NCI-H2227 (cell line): Measurements from ENCODE around the gene TUBA3D.
"Not testable (repeated sequence)": the region's sequence is repeated elsewhere in the genome, so short reads cannot be mapped to it uniquely, and the experiment has no call there.

Source experiments
- DNase-seq: peaks from one replicate; lab custom pipeline; 2025; ENCODE audit not compliant: unreplicated experiment; lab: John Stamatoyannopoulos, UW

The TUBA3D gene

DNA sequence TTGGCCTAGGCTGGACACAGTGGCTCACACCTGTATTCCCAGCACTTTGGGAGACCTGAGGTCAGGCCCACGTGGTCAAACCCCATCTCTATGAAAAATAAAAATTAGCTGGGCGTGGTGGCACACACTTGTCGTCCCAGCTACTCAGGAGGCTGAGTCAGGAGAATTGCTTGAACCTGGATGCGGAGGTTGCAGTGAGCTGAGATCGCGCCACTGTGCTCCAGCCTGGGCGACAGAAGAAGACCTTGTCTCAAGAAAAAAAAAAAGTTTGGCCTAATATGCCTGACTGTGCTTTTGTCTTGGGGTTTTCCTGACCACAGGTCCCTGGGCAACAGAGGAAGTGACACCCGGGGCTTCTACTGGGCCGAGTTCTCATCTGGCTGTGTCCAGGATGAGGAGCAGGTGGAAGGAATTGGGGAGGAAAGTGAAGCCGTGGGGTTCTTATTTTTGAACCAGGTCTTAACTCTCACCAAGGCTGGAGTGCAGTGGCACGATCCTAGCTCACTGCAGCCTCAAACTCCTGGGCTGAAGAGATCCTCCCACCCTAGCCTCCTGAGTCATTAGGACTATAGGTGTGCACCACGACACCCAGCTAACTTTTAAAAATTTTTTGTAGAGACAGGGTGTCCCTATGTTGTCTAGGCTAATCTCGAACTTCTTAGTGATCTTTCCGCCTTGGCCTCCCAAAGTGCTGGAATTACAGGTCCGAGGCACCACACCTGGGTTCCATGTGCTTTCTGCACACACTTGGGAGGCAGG, 38.7 kb downstream of the TUBA3D start:
- DNase-seq, result not testable (repeated sequence)

DNA sequence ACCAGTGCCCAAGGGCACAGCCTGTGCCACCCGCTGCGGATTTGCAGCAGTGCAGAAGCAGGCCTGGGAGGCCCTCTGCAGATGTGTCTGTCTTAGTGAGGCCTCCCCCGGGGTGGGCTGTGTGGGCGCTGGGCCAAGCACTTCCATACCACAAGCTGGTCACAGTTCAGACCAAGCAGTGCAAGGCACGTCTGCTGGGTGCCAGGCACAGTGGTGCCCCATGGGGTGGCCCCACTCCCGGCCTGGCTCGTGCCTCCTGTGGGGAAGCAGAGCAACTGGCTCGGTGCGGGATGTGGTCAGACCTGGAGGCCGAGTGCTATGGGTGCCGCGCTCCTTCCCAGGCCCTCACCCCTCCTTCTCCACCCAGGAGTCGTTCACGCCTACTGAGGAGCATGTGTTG, 39.3 kb downstream of the TUBA3D start:
- not testable (repeated sequence) for DNase-seq

DNA sequence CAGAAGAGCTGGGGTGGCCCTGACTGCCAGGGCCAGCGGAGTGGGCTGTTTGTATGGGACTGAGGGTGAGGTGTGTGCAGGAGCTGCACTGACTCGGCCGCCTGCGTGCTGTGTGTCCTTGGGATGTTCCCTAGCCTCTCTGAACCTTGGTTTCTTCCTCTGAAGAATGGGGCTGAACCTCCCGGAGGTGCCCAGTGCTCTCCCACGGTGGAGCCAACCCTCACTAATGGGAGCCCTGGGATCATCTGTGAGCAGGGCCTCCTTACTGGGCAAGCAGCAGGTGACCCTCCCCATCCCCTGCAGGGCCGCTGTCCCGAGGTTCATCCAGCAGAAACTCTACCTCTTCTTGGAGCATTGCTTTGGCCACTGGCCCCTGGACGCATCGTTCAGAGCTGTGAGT, 40.1 kb downstream of the TUBA3D start:
- DNase-seq, result no peak

DNA sequence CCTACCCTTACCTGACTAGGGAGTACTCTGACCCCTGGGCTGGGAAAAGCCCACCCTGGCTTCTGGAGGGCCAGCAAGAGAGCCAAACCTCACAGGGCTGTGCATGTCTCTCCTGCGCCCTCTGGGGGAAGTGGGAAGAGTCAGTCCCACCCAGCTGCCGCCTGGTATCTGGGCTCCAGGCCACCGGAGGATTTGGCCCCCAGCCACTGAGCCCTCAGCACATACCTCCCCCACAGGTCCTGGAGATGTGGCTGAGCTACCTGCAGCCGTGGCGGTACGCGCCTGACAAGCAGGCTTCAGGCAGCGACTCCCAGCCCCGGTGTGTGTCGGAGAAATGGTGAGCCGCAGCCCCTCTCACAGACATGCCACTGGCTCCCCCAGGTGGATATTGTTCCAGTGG, 40.7 kb downstream of the TUBA3D start:
- peak; percentile 16 for DNase-seq

DNA sequence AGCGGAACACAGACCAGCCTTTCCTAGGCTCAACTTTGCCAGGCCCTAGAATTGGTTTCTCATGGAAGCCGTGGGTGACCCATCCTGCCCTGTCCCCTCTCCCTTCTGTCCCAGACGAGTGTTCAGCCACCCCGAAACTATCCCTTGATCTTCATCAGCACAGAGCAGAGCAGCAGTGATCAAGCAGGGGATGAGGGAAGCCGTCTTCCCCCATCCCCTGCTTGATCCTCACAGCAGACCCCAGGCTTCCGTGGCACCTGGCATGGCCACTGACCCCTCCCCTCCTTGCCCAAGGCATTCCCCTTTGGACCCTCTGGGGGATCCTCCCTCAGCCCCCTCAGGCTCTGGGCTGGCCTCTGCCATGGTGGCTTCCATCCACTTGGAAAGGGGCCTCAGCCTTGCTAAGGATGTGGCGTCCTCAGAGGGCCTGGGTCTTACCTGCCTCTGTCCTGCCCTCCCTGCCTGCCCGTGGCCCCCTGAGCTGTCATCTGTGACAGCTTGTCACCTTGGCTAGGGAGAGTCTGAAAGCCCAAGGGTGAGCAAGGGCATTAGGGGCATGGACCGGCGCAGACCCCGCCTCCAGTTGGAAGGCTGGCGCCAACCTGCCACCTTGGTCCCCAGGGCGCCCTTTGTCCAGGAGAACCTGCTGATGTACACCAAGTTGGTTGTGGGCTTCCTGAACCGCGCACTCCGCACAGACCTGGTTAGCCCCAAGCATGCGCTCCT, 41.4 kb downstream of the TUBA3D start:
- no peak for DNase-seq

DNA sequence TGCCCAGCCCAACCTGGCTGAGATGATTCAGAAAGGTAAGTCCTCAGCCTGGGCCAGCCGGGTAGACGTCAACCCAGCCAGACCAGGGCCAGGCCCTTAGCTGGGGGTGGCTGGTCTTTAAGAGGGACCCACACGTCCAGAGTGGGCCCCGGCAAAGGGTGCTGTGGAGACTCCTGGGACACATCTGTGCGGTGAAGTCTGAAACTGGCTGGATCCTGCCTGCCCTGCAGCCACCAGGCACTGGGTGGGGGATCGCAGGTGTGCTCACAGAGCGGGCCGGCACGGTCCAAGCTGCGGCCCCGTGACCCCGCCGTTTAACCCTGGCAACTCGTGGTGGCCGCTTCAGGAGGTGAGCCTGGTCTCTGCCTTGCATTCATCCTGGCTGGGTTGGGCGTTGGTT, 41.9 kb downstream of the TUBA3D start:
- not testable (repeated sequence) for DNase-seq

DNA sequence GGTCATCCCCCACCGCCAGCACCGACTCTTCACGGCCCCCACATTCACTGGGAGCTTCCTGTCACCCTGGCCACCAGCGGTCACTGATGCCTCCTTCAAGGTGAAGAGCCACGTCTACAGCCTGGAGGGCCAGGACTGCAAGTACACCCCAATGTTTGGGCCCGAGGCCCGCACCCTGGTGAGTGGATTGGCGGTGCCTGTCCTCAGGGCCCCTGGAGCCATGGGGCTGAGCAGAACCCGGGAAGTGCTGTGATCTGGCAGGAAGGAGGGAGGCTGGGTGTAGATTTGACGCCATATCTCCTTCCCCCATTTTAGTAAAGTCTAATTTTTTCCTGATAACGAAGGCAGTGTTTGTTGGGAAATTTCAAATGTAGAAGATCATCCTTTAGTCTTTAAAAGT, 42.6 kb downstream of the TUBA3D start:
- not testable (repeated sequence) for DNase-seq

DNA sequence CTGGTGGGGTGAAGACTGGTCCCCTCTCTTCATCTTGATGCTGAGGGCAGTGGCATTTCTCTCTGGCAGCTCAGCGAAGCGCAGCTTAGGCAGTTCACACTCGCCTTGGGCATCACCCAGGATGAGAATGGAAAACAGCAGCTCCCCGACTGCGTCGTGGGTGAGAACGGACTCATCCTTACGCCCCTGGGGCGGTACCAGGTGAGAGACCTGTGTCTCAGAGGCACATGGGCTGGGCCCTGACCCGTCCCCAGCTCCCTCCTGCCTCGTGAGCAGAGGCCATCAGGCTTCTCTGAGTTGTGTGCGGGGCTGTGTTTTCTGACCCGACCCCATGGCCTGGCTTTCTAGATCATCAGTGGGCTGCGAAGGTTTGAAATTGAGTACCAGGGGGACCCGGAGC, 43.5 kb downstream of the TUBA3D start:
- no peak for DNase-seq

DNA sequence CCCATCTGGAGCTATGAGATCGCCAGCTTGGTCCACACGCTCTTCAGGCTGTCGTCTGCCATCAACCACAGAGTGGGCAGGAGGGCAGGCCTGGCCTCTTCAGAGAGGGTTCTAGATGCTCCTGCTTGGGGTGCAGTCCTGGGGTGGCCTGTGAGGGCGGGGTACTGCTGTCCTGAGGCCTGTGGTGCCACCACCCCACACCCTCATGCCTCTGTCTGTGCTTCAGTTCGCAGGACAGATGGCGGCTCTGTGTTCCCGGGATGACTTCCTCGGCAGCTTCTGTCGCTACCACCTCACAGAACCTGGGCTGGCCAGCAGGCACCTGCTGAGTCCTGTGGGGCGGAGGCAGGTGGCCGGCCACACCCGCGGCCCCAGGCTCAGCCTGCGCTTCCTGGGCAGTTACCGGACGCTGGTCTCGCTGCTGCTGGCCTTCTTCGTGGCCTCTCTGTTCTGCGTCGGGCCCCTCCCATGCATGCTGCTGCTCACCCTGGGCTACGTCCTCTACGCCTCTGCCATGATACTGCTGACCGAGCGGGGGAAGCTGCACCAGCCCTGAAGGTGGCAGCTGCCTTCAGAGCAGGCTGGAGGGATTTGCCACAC, 44.1 kb downstream of the TUBA3D start:
- not testable (repeated sequence) for DNase-seq

DNA sequence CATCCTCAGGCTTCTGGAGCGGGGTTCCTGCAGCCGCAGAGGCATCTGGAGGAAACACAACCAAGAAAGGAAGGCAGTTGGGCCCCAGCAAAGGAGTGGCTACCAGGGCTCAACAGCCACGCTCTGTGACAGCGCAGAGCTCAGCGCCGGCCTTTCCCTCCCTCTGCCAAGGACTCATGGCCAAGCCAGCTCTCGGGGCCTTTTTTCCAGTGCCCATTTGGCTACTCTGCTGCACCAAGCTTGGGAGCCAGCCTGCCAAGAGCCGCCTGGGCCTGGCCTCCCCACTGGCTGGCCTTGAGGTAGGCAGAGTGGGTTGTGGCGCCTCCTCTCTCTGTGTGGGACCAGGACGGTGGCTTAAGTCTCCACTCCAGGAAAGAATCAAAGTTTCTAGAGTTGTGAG, 44.6 kb downstream of the TUBA3D start:
- DNase-seq, result no peak

DNA sequence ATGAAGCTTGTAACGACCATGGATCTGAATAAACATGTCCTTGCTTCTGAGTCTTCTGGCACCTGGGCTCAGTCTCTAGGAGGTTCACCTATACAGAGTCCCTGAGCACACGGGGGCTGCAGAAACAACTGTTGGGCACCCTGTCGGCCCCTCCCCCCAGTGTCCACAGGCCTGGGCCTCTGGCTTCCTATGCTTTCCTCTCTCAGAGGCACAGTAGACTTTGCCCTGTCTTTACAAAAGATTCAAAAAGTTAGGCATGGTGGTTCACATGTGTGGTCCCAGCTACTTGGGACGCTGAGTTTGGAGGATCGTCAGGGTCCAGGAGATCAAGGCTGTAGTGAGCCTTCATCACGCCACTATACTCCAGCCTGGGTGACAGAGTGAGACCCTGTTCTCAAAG, 45.6 kb downstream of the TUBA3D start:
- not testable (repeated sequence) for DNase-seq

DNA sequence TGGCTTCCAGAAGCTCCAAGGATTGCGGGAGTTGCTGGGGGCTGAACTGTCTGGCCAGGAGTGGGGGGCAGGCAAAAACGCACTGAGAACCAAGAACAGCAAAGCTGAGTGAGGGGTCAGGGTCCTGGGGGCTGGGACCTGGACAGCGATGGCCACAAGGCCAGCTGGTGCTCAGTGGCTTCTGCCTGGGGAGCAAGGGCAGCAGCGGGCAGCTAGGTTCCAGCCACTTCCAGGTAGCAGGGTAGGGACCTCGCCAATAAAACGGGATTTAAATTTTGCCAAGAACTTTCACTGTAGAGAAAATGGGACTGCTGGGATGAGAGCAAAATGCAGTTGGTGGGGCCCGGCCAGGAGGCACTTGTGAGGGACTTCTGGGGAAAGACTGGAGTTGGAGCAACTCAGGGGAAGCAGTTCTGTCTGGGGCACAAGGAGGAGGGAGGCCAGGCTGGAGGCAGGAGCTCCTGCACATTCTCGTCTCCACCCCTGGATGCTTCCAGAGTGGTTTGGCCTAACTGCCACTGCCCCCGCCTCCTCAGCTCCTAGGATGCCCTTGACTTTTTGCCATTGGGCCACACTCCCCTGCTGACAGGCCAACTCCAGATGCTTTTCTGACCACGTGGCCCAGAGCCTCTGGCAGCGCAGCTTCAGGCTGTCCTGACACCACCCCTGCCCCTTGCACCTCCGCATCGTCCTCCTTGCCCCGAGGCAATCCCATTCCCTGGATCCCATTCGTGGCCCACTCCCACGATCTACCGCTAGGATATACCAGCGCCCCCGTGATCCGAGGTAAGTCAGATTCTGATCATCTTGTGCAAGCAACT, 46.3 kb downstream of the TUBA3D start:
- no peak for DNase-seq

DNA sequence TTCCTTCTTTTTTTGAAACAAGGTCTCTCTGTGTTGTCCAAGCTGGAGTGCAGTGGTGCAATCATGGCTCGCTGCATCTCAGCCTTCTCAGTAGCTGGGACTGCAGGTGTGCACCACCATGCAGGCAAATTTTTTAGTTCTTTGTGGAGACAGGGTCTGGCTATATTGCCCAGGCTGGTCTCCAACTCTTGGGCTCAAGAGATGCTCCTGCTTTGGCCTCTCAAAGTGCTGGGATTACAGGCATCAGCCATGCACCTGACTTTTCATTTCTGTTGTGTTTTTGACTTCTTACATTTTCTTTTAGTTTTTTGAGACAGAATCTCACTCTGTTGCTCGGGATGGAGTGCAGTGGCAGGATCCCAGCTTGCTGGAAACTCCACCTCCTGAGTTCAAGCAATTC, 49.3 kb downstream of the TUBA3D start:
- not testable (repeated sequence) for DNase-seq

DNA sequence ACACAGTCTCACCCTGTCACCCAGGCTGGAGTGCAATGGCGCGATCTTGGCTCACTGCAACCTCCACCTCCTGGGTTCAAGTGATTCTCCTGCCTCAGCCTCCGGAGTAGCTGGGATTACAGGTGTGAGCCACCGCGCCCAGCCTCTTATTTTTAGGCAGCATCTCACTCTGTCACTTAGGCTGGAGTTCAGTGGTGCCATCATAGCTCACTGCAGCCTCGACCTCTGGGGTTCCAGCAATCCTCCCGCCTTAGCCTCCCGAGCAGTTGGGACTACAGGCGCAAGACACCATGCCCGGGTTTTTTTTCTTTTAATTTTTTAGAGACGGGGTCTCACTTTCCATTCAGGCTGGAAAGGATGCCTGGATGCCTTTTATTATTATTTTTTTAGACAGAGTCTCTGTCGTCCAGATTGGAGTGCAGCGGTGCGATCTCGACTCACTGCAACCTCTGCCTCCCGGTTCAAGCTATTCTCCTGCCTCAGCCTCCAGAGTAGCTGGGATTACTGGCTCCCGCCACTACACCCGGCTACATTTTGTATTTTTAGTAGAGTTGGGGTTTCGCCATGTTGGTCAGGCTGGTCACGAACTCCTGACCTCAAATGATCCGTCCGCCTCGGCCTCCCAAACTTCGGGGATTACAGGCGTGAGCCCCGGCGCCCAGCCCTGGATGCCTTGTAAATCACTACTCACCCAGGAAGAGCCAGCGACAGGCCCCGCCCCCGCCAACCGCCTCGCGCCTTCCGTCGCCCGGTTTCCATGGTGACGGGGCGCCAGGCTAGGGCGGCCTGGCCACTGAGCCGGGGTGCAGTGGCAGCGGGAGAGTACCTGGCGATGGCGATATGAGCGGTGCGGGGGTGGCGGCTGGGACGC, 51.4 kb downstream of the TUBA3D start, which contains the start of gene CCDC74A:
CCDC74A (plus strand) TSS at position 758 of the 871 bp plus-strand sequence; CDS start at position 841, 83 bp downstream.
- DNase-seq, result peak; percentile 87

DNA sequence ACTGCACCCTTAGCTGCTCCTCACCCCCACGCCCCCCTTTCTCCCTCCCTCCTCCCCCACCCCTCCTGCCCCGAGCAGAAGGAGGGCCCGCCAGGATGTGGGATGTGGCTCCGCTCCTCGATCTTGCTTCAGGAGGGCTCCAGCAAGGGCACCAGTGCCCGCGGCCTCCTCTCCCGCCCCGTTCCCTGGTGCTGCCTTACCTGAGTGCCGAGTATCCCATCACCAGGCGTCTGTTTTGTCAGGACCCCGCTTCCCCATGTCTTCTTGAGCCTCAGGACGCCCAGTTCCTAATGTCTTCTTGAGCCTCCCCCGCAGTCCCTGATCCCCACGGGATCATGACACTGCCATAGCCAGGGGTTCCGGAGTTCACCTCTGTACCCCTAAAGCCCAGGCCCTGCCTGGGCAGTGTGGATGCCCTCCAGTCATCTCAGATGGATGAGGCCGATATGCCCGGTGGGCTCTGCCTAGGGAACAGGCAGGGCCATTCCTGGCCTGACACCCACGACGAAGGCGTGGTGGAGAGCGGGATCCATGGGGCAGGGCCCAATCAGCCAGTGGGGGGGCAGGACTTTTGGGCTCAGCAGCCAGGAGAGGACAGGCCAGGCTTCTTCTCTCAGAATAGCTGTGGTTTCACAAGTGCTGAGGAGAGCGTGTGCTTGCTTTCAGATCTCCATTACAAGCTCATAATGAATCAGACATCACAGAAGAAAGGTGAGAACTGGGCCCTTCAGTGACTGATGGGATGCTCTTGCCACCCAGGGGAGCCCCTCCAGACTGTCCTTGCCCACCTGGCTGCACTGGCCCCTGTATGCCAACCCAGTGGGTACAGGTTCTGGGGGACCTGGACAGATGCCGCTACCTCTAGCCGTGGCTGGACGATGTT, 53.3 kb downstream of the TUBA3D start:
- peak; percentile 54 for DNase-seq

DNA sequence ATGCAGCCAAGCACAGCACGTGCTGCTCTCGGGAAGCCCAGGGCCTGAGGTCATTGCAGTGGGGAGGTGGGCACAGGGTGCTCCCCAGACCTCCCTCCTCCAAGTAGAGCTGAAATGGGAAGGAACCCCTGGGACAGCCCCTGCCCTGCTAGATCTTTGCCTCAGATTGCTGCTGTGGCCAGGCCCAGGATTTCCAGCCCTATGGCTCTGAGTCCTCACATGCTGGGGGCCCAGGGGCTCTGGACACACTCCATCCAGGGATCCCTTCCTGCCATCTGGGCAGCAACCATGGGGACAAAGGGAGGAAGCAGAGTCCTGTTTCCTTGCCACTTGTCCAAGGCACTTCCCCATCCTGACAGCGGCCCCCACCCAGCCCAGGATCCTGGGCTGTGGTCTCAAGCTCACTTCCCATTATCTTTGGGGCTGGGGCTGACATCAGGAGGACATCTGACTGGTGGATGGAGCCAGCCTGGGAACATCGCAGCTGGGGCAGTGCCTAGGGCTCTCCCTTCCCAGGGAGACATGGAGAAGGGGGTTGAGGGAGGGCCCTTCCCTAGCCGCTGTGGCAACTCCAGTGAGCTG, 54.0 kb downstream of the TUBA3D start:
- DNase-seq, result not testable (repeated sequence)

DNA sequence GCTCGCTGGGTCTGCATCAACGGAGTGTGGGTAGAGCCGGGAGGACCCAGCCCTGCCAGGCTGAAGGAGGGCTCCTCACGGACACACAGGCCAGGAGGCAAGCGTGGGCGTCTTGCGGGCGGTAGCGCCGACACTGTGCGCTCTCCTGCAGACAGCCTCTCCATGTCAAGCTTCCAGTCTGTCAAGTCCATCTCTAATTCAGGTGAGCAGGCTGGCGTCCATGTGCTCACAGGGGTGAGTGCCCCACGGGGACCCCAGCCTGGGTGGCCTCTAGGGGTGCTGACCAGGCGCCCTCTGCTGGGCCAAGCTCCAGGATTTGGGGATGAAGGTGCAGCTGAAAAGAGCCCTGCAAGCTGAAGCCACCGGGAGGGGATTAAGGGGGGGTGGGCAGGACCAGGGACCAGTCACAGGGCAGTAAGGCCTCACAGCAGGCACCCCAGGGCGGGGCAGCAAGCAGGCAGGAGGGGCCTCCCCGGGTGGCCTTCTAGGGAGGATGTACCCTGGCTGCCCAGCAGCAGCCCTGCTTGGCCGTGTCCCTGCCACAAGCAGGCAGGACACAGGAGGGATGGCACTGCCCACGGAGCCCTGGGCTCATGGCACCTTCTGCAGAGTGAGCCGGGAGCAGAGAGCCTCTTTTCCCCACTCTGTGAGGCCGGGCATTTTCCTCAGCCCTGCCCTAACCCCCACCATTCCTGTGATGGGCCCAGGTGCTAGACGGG, 54.9 kb downstream of the TUBA3D start:
- not testable (repeated sequence) for DNase-seq

DNA sequence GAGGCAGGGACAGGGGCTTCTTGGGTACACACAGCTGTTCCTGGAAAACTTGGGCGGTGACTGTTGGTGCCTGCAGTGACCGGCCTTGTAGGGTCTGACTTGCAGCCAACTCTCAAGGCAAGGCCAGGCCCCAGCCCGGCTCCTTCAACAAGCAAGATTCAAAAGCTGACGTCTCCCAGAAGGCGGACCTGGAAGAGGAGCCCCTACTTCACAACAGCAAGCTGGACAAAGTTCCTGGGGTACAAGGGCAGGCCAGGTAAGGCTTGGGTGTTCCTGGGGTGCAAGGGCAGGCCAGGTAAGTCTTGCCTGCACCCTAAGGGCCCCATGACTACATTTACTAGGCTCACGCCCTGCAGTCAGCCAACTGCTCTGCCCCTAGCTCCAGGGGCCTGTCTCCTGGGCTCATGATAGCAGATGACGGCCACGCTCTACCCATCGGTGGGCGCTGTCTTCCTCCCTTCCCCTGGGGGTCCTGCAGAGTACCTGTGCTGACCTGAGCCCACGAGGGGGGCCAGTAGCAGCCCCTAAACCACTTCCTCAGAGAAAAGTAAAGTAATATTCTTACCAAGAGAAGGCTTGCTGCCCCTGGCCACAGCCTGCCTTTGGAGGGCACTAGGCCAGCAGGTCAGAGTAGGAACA, 55.7 kb downstream of the TUBA3D start:
- not testable (repeated sequence) for DNase-seq
